ENCODE measurements around the gene MYCBP2. TPM values are rescaled to one million over a fixed set of nuclear protein-coding genes. Genes with fewer than 3 reads are reported as not detected.
"Not testable (repeated sequence)": the region's sequence is repeated elsewhere in the genome, so short reads cannot be mapped to it uniquely, and the experiment has no call there.

The MYCBP2 gene
- total RNA-seq, 2 donors from 2014 or later: 86.6 to 88.0 TPM

GRCh38 chr13:77351315-77351714 is 24.4 kb upstream of the MYCBP2 start:
- H3K27ac Mint-ChIP-seq: no peak overlapping the region
- H3K27me3 Mint-ChIP-seq (ENCODE audit: low read depth): no peaks in the 10 kb centered on the region
- H3K4me1 Mint-ChIP-seq (ENCODE audit: low read depth): peaks cover 18% of the 10 kb centered on the region
- DNase-seq: no peak
- no peak overlapping the region for H3K4me3 Mint-ChIP-seq
- ATAC-seq (replicated peaks in 1 of 2): no peak
- peaks cover 0 to 2% of the 10 kb centered on the region in 2 donors for H3K9me3 Mint-ChIP-seq
- peaks cover 0 to 2% of the 10 kb centered on the region in 2 donors for H3K36me3 Mint-ChIP-seq (ENCODE audit: insufficient read depth in 2 of 2)

DNA sequence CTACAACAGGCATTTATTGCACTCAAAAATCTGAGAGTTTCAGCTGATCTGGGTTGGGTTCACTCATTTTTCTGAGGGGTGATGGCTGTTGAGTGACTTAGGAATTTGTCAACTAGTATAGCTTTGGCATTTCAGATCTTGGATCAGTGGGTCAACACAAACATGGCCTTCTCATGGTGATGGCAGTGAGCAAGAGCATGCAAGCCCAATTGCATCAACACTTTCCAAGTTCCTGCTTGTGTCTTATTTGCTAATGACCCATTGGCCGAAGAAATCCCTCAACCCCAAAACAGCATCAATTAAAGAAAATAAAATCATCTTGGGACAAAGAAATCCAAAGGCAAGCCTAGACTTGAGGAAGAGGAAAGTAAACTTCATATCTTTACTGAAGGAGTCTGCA is 23.9 kb upstream of the MYCBP2 start:
- no peak for ATAC-seq (replicated peaks in 1 of 2)
- H3K4me3 Mint-ChIP-seq: no peak overlapping the region

GRCh38 chr13:77349365-77349764 is 22.5 kb upstream of the MYCBP2 start:
- H3K4me3 Mint-ChIP-seq: no peak overlapping the region
- no peak overlapping the region for H3K27ac Mint-ChIP-seq
- peaks cover 0 to 2% of the 10 kb centered on the region in 2 donors for H3K9me3 Mint-ChIP-seq
- no peaks in the 10 kb centered on the region for H3K27me3 Mint-ChIP-seq (ENCODE audit: low read depth)
- no peak for DNase-seq
- peaks cover 34% of the 10 kb centered on the region for H3K4me1 Mint-ChIP-seq (ENCODE audit: low read depth)
- peak in 1 of 2 donors; percentile 14 for ATAC-seq (replicated peaks in 1 of 2)
- H3K36me3 Mint-ChIP-seq (ENCODE audit: insufficient read depth in 2 of 2): peaks cover 0 to 2% of the 10 kb centered on the region in 2 donors

More for the DNA sequence above, 23.9 kb upstream of the MYCBP2 start:
- Mint-ChIP-seq H3K27ac (no peak overlapping the region), H3K27me3 (ENCODE audit: low read depth) (no peaks in the 10 kb centered on the region), H3K4me1 (ENCODE audit: low read depth) (peaks cover 23% of the 10 kb centered on the region), H3K9me3 (peaks cover 0 to 2% of the 10 kb centered on the region in 2 donors), H3K36me3 (ENCODE audit: insufficient read depth in 2 of 2) (peaks cover 0 to 2% of the 10 kb centered on the region in 2 donors)
- DNase-seq: no peak

DNA sequence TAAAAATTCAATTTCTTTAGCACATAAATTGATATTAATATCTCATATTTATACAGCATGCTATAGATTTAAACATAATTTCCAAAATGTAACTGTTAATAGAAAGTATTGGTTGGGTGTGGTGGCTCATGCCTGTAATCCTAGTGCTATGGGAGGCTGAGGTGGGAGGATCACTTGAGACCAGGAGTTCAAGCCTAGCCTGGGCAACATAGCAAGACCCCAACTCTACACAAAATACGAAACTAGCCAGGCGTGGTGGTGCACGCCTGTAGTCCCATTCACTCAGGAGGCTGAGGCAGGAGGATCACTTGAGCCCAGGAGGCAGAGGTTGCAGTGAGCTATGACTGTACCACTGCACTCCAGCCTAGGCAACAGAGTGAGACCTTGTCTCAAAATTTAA is 20.5 kb upstream of the MYCBP2 start:
- H3K27ac Mint-ChIP-seq; H3K36me3 Mint-ChIP-seq (ENCODE audit: insufficient read depth in 2 of 2); DNase-seq; H3K9me3 Mint-ChIP-seq; H3K4me3 Mint-ChIP-seq; H3K27me3 Mint-ChIP-seq (ENCODE audit: low read depth); ATAC-seq (replicated peaks in 1 of 2): not testable (repeated sequence)
- peaks cover 33% of the 10 kb centered on the region for H3K4me1 Mint-ChIP-seq (ENCODE audit: low read depth)

DNA sequence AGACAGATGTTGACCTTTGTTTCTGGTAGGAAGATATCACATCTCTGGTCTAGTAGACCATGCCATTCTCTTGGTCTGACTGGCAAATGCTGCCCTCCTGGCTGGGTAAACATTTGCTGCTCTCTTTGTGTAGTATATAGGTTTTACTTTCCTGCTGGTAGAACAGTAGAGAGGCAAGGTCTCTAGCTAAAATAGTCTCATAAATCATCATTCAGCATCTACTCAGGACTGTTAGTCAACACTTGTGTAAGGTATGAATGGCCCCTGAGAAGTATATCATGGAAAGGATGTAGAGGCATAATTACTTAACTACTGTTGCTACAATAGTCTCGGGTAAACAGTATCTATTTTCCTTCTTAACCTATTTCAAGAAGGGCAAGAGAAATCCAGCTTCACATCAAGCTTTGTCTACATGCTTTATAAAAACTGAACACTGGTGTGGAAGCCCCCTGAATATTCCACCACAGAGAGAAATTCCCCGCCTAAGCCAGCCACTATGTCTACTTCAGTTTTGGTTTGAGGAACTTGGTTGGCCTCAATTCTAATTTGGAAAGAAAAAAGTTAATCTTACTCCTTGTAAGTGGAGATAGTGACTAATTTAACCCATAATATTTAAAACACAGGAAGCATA is 18.4 kb upstream of the MYCBP2 start:
- Mint-ChIP-seq H3K27ac (peak overlapping the region; percentile 61), H3K9me3 (peaks cover 0 to 2% of the 10 kb centered on the region in 2 donors)
- peak; percentile 32 to 50 for DNase-seq

GRCh38 chr13:77343841-77344240 is 16.9 kb upstream of the MYCBP2 start:
- H3K9me3 Mint-ChIP-seq: peaks cover 0 to 2% of the 10 kb centered on the region in 2 donors
- no peak overlapping the region for H3K4me3 Mint-ChIP-seq
- ATAC-seq (replicated peaks in 1 of 2): no peak
- no peak for DNase-seq
- peaks cover 46% of the 10 kb centered on the region for H3K4me1 Mint-ChIP-seq (ENCODE audit: low read depth)
- peaks cover 0 to 2% of the 10 kb centered on the region in 2 donors for H3K36me3 Mint-ChIP-seq (ENCODE audit: insufficient read depth in 2 of 2)
- H3K27me3 Mint-ChIP-seq (ENCODE audit: low read depth): no peaks in the 10 kb centered on the region
- no peak overlapping the region for H3K27ac Mint-ChIP-seq

More for the DNA sequence above, 18.4 kb upstream of the MYCBP2 start:
- H3K27me3 Mint-ChIP-seq (ENCODE audit: low read depth): no peaks in the 10 kb centered on the region
- H3K36me3 Mint-ChIP-seq (ENCODE audit: insufficient read depth in 2 of 2): peaks cover 0 to 2% of the 10 kb centered on the region in 2 donors
- H3K4me3 Mint-ChIP-seq: peak overlapping the region; percentile 43 to 66
- H3K4me1 Mint-ChIP-seq (ENCODE audit: low read depth): peaks cover 38% of the 10 kb centered on the region
- ATAC-seq (replicated peaks in 1 of 2): peak; percentile 90 to 92

- Mint-ChIP-seq H3K36me3 (ENCODE audit: insufficient read depth in 2 of 2) (peaks cover 0 to 2% of the 10 kb centered on the region in 2 donors), H3K27me3 (ENCODE audit: low read depth) (no peaks in the 10 kb centered on the region), H3K9me3 (peaks cover 0 to 2% of the 10 kb centered on the region in 2 donors), H3K4me1 (ENCODE audit: low read depth) (peaks cover 29% of the 10 kb centered on the region), H3K27ac (no peak overlapping the region), H3K4me3 (peak overlapping the region in 1 of 2 donors; percentile 6)
- ATAC-seq (replicated peaks in 1 of 2): peak; percentile 4 to 8
- DNase-seq: no peak
Measured at GRCh38 chr13:77339408-77339807, 12.5 kb upstream of the MYCBP2 start.

DNA sequence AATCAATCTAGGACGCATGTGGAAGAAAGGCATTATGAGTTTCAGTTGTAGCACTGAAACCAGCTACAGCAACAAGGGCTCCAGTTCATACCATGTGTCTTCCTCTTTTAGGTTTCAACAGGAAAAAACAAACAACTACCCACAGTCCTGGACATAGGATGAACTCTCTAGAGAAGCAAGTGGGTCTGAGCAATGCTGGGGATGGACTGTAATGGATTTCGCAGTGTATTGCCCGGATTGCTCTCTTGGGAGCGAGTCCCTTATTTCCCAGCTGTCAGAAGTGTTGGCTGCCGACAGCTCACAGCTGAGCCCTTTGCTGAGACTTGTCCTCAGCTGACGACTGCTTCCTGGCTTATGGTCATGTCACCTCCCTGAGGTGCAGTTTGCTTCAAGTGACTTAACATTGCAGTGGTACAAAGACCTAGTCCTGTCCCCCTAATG is 12.1 kb upstream of the MYCBP2 start:
- DNase-seq: no peak
- Mint-ChIP-seq H3K36me3 (ENCODE audit: insufficient read depth in 2 of 2) (peaks cover 0 to 2% of the 10 kb centered on the region in 2 donors), H3K4me3 (no peak overlapping the region), H3K9me3 (peaks cover 0 to 2% of the 10 kb centered on the region in 2 donors), H3K27ac (no peak overlapping the region), H3K4me1 (ENCODE audit: low read depth) (peaks cover 29% of the 10 kb centered on the region), H3K27me3 (ENCODE audit: low read depth) (no peaks in the 10 kb centered on the region)
- peak; percentile 28 to 39 for ATAC-seq (replicated peaks in 1 of 2)

GRCh38 chr13:77338329-77338728 is 11.4 kb upstream of the MYCBP2 start:
- ATAC-seq (replicated peaks in 1 of 2) (no peak), DNase-seq (no peak)
- H3K4me1 Mint-ChIP-seq (ENCODE audit: low read depth): peaks cover 24% of the 10 kb centered on the region
- no peaks in the 10 kb centered on the region for H3K27me3 Mint-ChIP-seq (ENCODE audit: low read depth)
- no peak overlapping the region for H3K4me3 Mint-ChIP-seq
- peaks cover 0 to 2% of the 10 kb centered on the region in 2 donors for H3K36me3 Mint-ChIP-seq (ENCODE audit: insufficient read depth in 2 of 2)
- peaks cover 0 to 2% of the 10 kb centered on the region in 2 donors for H3K9me3 Mint-ChIP-seq
- H3K27ac Mint-ChIP-seq: no peak overlapping the region

DNA sequence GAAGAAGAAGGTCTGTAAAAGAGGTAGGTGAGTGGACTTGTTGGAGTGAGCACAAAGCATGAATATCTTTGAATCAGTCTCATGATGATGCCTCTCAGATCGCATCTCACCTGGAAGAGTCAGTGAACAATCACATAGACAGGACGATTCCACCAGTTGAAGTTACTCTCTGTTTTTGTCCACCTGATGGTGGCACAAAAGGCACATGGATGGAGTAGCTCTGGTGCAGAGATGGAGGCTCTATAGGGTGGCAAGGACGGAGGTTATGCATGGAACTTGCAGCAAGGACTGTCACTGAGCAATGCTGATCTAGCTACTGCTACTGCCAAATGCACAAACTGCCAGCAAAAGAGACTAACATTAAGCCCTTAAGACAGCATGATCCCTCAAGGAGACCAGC is 10.3 kb upstream of the MYCBP2 start:
- Mint-ChIP-seq H3K36me3 (ENCODE audit: insufficient read depth in 2 of 2) (peaks cover 0 to 2% of the 10 kb centered on the region in 2 donors), H3K27me3 (ENCODE audit: low read depth) (no peaks in the 10 kb centered on the region), H3K4me1 (ENCODE audit: low read depth) (peaks cover 24% of the 10 kb centered on the region), H3K9me3 (peaks cover 0 to 2% of the 10 kb centered on the region in 2 donors), H3K27ac (no peak overlapping the region), H3K4me3 (no peak overlapping the region)
- DNase-seq (no peak), ATAC-seq (replicated peaks in 1 of 2) (no peak)

DNA sequence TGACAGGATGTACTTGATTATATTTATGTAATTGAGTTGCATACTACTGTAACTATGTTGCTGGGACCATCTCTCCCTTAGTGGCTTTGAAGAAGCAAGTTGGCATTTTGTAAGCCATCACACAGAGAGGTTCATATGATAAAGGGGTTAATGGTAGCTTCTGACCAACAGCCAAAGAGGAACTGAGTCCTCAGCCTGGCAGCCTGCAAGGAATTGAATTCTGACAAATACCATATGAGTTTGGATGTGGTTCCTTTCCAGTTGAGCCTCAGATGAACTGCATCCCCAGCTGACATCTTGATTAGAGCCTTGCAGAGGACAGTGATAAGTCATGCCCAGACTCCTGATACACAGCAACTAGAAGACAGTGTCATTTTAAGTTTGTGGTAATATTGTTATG is 8.6 kb upstream of the MYCBP2 start:
- Mint-ChIP-seq H3K4me1 (ENCODE audit: low read depth) (peaks cover 30% of the 10 kb centered on the region), H3K27ac (no peak overlapping the region), H3K27me3 (ENCODE audit: low read depth) (no peaks in the 10 kb centered on the region), H3K9me3 (no peaks in the 10 kb centered on the region), H3K36me3 (ENCODE audit: insufficient read depth in 2 of 2) (no peaks in the 10 kb centered on the region), H3K4me3 (no peak overlapping the region)
- DNase-seq (no peak), ATAC-seq (replicated peaks in 1 of 2) (no peak)

GRCh38 chr13:77333594-77333993 is 6.7 kb upstream of the MYCBP2 start:
- ATAC-seq (replicated peaks in 1 of 2): no peak
- H3K4me3 Mint-ChIP-seq: no peak overlapping the region
- H3K9me3 Mint-ChIP-seq: no peaks in the 10 kb centered on the region
- no peak overlapping the region for H3K27ac Mint-ChIP-seq
- no peaks in the 10 kb centered on the region for H3K27me3 Mint-ChIP-seq (ENCODE audit: low read depth)
- H3K36me3 Mint-ChIP-seq (ENCODE audit: insufficient read depth in 2 of 2): peaks cover 0 to 1% of the 10 kb centered on the region in 2 donors
- no peak for DNase-seq
- peaks cover 24% of the 10 kb centered on the region for H3K4me1 Mint-ChIP-seq (ENCODE audit: low read depth)

- Mint-ChIP-seq H3K36me3 (ENCODE audit: insufficient read depth in 2 of 2) (peaks cover 0 to 1% of the 10 kb centered on the region in 2 donors), H3K4me1 (ENCODE audit: low read depth) (peaks cover 40% of the 10 kb centered on the region), H3K27me3 (ENCODE audit: low read depth) (no peaks in the 10 kb centered on the region), H3K27ac (peak overlapping the region; percentile 36), H3K9me3 (no peaks in the 10 kb centered on the region), H3K4me3 (peak overlapping the region; percentile 2 to 53)
- ATAC-seq (replicated peaks in 1 of 2): no peak
- no peak for DNase-seq
Measured at GRCh38 chr13:77331421-77331820, 4.5 kb upstream of the MYCBP2 start.
